GM18520 (cell line): ENCODE results near the gene FGF2.
"Not testable (repeated sequence)": the region's sequence is repeated elsewhere in the genome, so short reads cannot be mapped to it uniquely, and the experiment has no call there.

ENCODE experiments used
- ATAC-seq: cut with Tn5 transposase; IDR thresholded peaks from one replicate; pipeline ENCODE4 v1.9.1; 2021; ENCODE audit not compliant: unreplicated experiment

FGF2 gene

DNA sequence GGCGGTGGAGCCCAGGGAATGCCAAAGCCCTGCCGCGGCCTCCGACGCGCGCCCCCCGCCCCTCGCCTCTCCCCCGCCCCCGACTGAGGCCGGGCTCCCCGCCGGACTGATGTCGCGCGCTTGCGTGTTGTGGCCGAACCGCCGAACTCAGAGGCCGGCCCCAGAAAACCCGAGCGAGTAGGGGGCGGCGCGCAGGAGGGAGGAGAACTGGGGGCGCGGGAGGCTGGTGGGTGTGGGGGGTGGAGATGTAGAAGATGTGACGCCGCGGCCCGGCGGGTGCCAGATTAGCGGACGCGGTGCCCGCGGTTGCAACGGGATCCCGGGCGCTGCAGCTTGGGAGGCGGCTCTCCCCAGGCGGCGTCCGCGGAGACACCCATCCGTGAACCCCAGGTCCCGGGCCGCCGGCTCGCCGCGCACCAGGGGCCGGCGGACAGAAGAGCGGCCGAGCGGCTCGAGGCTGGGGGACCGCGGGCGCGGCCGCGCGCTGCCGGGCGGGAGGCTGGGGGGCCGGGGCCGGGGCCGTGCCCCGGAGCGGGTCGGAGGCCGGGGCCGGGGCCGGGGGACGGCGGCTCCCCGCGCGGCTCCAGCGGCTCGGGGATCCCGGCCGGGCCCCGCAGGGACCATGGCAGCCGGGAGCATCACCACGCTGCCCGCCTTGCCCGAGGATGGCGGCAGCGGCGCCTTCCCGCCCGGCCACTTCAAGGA lies at the start of gene FGF2:
TSS of gene FGF2 (plus strand) at position 279 of the 705 bp plus-strand sequence. CDS start at position 623, 344 bp downstream.
- ATAC-seq, result peak; percentile 3

DNA sequence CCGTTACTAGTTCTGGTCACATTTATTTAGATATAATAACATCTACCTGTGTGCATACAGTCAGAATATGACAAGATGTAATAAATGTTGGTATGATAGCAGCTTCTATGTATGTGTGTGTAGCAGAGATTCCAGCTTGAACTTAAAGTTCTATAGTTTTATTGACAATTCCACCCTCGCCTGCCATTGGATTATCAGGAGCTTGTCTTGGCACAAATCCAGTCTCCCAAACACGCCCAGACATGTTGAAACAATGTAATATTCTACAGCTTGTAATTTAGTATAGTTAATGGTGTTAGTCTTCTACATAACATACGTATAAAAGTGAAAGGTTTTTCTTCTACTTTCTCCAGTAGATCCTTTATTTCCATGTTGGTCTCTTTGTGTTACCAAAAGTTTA lies 49.7 kb upstream of the FGF2 start:
- no peak for ATAC-seq

DNA sequence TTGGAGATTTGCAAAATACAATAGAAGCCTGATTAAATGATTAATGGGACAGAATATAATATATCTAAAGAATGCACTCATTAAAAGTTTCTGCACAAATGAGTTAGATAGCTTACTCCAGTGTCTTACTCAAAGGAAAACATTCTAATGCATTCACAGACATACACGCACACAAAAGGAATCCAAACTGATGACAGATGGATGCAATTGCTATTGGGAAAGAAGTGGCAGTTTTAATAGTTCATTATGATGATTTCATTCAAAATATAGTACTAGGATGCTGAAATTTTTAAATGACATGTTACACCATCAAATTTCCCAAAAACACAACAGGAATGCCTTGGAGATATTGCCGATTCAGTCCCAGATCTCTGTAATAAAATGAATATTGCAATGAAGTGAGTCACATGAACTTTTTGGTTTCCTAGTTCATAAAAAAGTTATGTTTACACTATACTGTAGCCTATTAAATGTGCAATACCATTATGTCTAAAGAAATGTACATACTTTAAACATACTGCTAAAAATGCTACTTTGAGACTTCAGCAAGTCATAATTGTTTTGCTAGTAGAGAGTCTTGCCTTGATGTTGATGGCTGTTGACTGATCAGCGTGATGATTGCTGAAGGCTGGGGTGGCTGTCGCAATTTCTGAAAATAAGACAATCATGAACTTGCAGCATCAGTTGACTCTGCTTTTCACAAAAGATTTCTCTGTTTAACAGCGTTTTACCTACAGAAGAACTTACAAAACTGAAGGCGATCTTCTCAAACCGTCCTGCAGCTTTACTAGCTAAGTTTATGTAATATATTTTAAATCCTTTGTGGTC lies 48.6 kb upstream of the FGF2 start:
- no peak for ATAC-seq

DNA sequence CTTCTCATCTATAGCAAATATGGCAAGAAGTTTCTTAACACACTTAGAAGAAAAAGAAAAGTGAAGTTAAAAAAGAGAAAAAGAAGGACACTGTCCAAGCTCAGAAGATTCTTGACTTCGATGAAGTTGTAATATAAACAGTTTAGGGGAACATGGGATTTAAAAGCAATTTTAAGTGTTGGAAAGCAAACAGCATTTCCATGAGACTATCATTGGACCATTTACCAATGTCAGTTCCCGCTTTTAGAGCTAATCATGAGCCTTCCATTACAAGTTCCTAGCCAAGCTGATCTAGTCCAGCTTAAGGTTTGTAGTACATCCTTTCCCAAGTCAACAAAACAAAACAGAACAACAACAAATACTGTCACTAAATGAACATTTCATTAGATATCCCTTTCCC lies 45.1 kb upstream of the FGF2 start:
- ATAC-seq, result no peak

DNA sequence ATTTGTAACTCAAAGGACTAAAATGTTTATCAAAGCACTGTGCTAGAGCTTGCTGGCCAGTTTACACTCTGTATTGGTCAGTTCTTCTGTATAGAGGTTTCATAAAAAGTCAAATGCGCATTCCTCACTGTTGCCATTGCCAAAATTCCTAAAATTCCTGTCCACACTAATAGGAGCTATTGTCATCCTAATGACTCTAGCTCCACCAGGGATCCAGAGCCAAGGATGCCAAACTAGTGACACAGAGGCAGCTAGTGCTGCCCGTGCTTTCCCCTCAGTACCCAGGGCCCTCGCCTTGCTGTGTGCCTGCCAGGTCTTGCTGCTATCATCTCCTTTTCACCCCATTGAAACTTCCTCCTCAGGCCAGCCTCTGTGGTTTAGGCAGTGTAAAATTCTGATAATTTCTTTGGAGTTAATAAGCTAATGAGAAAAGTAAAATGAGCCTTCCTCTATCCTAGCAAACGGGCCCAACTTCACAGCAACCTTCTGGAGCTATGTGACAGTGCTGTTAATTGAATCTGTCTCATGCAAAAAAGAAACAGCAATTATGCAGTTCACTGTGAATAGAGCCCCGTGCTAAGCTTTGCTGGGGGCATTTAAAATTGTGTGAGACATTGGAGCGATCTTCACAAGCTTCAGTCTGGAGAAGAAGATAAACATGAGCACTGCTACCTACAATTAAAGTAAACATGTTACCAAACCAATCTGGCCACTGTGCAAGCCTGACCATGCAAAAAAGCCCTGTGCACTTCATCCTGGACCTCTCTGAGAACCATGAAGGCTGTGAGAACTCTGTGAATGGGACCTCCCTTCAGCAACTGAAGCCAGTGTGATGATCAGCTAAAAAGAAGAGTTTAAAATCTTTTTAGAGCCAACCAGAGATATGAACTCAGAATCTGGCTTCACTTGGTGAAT lies 43.1 kb upstream of the FGF2 start:
- no peak for ATAC-seq

DNA sequence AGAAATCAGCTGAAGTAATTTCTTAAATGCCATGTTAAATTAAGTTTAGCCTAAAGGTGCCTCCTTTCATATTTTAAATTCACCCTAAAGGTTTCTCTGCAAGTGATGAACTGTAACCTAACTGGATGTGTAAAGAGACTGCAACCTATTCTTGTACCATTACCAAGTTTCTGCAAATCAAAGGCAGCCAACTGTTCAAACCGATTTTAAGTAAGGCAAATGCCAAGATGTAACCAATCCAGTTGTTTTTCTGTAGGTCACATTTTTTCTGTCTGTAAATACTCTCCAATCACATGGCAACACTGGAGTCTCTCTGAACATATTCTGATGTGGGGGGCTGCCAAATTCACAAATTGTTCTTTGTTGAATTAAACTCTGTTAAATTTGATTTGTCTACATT lies 42.4 kb upstream of the FGF2 start:
- ATAC-seq, result no peak

DNA sequence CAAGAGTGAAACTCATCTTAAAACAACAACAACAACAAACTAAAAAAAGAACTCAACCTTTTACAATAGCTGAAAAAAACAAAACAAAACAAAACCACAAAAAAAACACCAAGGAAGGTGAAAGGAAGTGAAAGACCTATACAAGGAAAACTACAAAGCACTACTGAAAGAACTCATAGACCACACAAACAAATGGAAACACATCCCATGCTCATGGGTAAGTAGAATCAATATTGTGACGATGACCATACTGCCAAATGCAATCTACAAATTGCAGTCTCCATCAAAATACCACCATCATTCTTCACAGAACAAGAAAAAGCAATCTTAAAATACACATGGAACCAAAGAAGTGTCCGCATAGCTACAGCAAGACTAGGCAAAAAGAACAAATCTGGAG lies 41.5 kb upstream of the FGF2 start:
- ATAC-seq, result no peak

DNA sequence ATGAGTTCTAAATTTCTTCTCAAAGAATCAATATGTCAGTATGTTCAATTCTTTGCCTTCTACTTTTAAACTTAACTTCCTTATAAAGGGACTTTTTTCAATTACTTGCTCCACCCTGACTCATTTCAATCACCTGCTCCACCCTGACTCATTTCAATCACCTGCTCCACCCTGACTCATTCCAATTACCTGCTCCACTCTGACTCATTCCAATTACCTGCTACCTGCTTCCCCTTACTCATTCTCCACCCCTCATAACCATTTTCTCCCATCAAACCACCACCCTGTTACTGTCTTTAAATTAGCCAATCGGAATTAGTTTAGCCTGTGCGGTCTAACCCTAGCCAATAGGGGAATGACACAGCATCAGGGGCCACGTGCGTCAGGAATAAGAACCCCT lies 40.3 kb upstream of the FGF2 start:
- ATAC-seq, result not testable (repeated sequence)

DNA sequence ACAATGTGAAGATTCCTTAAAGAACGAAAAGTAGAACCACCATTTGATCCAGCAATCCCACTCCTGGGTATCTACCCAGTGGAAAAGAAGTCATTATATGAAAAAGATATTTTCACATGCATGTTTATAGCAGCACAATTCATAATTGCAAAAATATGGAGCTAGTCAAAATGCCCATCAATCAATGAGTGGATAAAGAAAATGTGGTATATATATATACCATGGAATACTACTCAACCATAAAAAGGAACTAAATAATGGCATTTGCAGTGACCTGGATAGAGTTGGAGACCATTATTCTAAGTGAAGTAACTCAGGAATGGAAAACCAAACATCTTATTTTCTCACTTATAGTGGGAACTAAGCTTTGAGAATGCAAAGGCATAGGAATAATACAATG lies 39.7 kb upstream of the FGF2 start:
- ATAC-seq, result not testable (repeated sequence)

DNA sequence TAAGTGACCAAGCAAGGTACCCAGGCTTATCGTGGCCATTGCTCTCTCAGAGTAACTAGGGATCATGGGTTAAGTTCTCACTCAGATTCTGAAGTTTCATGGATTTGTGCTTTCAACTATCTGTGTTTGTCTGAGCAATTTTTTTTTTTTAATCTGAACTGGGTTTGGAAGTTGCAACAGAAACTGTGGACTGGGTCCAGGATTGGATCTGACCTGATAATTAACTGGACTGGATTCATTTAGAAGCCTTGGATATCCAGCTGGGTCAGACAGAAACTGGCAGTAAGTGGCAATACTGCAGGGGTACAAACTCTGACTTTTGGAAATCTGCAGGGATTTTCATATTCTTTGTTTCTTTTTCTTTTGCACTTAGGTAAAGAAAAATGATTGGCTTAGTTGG lies 38.7 kb upstream of the FGF2 start:
- no peak for ATAC-seq

DNA sequence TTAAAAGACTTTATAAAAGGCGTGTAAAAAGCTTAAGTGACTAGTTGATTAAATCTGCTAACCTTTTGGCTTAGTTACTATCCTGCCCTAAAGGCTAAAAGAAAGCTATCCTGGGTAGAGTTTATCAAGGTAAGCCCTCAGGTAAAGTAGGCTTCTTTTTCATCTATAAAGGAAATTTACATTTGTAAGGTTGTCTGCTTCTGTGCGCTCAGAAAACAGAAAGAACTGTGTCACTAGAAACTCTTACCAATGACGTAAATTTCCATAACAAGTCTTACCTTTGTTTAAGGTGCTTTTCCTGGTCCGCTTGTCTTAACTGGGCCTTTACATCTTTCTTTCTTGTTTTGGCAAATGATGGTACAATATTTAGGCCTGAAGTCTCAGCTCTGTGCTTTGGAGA lies 37.7 kb upstream of the FGF2 start:
- ATAC-seq, result no peak

DNA sequence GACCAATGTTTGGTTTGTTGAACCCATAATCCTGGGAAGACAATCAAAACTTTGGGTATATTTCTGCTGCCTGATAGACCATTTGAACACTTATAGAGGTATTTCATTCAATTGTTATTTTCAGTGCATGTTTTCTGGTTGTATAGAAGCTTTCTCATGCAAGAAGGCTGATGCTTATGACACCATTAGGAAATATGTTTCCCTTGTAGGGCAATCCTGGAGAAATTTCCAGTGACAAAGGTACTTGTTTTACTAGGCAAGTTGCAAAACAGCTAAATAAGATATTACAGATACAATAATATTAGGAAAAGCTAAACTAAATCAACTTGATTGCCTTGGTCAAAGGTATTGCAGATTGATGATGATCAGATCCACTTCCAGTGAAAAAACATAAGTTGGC lies 32.8 kb upstream of the FGF2 start:
- ATAC-seq, result no peak

DNA sequence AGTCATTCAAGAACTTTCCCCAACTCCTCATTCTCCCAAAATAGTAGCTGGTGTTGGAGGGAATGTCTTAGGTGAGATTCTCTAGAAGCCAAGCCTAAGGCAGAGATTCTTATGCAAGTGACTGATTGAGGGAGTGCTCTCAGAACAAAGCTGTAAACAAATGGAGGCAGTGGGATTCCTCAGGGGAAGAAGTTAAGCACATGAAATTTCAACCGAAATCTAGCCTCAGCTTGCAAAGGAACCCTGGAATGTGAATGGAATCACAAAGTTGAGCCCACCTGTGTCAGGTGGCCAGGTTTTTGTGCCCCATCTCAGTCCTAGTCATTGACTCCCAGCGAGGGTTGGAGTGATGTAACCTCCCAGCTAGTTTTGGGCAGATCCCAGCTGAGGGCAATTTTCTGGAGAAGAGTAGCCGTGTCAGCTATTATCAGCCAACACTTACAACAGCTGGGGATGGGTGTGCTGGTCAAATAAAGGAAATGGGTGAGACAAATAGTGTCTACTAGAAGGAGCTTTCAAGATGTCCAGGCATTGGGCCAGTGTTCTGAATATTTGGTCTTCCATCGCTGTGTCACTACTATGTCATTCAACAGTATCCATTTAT lies 29.7 kb upstream of the FGF2 start:
- no peak for ATAC-seq

DNA sequence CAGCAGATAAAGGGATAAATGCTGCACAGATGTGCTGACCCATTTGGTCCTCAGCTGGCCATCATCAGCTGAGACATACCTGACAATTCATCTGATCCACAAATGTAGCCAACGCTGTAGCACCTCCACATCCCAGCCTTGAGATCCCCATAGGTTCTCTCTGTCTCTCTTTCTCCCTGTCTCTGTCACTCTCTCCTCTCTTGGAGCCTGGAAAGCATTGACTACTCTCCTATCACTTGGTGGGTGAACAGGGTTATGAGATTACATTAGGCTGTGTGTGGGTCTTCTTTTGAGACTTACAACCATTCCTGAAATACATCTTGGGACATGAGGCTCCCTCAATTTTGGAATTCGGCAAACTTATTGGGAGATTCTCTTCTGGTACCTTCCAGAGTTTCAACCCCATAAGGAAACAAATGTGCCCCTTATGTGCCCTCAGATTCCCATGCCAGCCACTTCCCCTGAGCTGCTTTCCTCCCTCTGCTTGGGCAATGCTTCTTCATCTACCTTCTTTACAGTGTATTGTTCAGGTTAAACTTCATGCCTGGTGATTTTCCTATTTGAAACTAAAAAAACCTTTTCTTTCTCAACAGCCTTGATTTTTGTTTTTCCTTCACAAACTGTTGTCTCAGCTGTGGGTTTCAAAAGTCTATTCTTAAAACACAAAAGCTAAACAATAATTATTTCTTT lies 29.1 kb upstream of the FGF2 start:
- ATAC-seq, result no peak

DNA sequence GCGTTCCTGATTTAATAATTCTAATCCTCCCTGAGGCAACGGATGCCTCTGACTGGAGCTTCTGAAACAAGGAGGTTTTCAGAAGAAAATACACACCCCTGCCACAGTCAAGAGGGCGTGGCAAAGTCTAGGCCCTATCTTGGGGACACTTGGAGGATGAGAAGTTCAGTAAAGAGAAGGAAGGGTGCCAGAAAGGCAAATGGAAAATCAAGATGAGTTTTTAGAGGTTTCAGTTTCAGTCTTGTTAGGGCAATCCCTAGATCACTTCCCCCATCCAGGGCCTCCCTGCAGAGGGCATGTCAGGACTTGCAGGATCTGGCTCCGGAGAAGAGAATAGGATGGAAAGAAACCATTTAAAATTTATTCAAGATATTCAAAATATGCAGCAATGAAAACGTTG lies 28.5 kb upstream of the FGF2 start:
- ATAC-seq, result no peak

DNA sequence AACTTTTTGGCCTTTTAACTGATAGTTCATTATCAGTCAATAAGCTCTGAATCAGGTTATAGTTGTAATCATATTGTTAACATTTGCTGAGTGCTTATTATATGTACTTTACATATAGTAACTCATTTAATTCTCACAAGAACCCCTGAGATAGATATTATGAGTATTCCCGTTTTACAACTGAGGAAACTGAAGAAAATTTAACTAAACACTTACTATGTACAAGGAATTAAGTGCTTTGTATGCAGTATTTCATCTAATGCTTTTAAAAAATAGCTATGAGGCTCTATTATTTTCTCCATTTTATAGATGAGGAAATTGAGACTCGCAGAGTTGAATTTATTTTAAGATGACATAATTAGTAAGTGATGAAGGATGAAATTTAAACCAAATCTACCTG lies 27.7 kb upstream of the FGF2 start:
- ATAC-seq, result no peak

DNA sequence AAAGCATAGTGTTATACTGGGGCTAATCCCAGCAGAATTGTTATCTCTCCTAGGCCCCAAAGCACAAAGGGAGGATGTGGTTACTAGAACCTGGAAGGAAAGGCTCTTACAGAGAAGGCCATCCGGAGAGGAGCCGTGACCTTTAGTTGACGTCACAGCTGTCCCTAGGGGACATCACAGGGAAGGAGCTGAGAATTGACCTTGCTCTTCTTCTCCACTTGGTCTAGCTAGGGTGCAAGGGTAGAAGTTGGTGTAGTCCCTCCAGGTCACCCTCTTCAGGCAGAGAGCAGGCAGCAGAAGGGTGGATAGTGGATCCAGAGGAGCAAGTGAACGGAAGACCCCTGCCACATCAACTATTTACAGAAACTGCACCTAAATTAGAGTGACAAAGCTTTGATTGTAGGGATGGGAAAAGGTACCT lies 22.8 kb upstream of the FGF2 start:
- ATAC-seq, result no peak

DNA sequence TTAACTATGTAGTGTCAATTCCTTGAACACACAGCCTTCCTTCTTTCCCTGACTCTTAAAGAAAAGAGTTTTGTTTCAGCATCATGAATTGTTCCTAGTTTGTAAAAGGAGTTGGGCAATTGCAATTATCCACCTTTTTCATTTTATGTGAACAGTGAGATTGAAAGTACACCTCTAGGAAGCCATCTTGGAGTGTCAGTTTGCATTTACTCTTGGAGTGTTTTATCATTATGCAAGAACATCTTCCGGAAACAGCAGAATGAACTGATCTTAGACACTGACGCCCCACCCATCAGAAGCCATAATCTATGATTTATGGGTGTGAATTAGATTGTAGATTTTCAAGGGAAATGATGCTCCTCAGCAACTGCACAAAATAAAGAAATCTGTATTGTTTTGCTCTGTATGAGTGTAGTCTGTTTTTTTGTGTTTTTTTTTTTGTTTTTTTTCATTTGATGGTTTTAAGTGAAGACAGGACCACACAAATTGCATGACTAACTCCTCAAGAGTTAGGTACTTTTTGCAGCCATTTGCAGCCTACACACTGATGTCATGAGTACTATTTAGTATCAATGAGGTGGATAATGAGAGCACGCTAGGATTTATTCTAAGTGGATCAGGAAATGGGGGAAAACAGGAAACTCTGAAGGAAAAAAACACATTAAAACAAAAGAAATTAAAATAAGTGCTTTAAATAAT lies 19.5 kb upstream of the FGF2 start:
- ATAC-seq, result no peak

DNA sequence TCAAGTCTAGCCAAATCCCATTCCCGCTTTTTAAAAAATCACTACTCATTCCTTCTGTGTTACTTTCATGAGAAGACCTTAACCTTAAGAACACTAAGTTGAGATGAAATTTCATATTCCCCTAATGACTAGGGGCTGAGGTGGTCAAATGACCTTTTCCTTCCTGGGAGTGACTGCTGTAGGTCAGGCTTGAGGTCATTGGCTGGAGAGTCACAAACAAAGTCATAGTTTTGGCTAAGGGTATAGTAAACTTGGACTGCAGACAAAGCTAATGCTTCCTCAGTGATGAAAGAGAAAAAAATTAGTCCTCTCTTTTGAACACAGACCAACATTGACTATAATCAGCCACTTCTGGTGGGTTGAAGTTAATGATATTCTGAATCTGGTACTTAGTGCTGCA lies 16.0 kb upstream of the FGF2 start:
- ATAC-seq, result no peak

DNA sequence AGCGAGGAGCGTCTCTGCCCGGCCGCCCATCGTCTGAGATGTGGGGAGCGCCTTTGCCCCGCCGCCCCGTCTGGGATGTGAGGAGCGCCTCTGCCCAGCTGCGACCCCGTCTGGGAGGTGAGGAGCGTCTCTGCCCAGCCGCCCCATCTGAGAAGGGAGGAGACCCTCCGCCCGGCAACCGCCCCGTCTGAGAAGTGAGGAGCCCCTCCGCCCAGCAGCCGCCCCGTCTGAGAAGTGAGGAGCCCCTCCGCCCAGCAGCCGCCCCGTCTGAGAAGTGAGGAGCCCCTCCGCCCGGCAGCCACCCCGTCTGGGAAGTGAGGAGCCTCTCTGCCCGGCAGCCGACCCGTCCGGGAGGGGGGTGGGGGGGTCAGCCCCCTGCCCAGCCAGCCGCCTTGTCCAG lies 14.8 kb upstream of the FGF2 start:
- ATAC-seq, result not testable (repeated sequence)
